ENCODE measurements around the gene CARD14.

DNA sequence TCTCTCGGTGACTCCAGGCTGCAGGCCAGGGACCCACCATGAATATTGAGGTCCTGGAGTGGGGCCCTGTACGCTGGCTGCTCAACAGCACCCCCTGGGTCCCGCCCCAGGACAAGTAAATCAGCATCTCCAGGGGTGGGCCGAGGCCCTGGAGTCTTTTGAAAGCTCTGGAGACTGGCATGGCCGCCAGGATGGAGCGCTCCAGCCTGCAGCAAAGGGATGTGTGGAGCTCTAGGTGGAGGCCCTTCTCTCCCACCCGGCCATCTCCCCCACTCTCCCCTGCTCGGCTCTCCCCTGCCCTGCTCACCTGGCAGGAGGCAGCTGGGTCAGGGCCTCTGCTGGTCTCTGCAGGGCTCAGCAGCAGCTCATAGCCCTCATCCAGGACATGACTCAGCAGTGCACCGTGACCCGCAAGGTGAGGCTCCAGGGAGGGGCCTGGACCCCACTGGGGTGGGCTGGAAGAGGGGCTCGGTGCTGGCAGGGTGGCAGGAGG is 33.7 kb downstream of the CARD14 start:
- TF ChIP-seq, protein P1, sequence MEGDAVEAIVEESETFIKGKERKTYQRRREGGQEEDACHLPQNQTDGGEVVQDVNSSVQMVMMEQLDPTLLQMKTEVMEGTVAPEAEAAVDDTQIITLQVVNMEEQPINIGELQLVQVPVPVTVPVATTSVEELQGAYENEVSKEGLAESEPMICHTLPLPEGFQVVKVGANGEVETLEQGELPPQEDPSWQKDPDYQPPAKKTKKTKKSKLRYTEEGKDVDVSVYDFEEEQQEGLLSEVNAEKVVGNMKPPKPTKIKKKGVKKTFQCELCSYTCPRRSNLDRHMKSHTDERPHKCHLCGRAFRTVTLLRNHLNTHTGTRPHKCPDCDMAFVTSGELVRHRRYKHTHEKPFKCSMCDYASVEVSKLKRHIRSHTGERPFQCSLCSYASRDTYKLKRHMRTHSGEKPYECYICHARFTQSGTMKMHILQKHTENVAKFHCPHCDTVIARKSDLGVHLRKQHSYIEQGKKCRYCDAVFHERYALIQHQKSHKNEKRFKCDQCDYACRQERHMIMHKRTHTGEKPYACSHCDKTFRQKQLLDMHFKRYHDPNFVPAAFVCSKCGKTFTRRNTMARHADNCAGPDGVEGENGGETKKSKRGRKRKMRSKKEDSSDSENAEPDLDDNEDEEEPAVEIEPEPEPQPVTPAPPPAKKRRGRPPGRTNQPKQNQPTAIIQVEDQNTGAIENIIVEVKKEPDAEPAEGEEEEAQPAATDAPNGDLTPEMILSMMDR (IDR thresholded peaks at IDR 0.05), result no peak
- no peak for TF ChIP-seq POLR2A (IDR thresholded peaks at IDR 0.05)

All from right lobe of liver (tissue), 4 donors.